Vagina (tissue), 2 donors: ENCODE measurements around the gene MARF1.

Experiments used
- CTCF ChIP-seq, 3 experiments: fragments of 450-650 bp in 2 of 3; fragments of 200-600 bp in 1 of 3; sonication (generic) in 1 of 3; IDR thresholded peaks; one replicate each; pipeline ENCODE4 v1.5.1; 2017 to 2019; ENCODE audit warnings: antibody characterized with exemption in 3 of 3, mild to moderate bottlenecking in 2 of 3, moderate library complexity in 2 of 3
- POLR2AphosphoS5 ChIP-seq, 2 donors: sonication (generic); formaldehyde crosslinking; IDR thresholded peaks; one replicate each; pipeline ENCODE4 v1.9.0; 2017; ENCODE audit warnings: antibody characterized with exemption in 2 of 2, mild to moderate bottlenecking in 2 of 2, low read depth in 1 of 2; ENCODE audit not compliant: insufficient read depth in 1 of 2

DNA sequence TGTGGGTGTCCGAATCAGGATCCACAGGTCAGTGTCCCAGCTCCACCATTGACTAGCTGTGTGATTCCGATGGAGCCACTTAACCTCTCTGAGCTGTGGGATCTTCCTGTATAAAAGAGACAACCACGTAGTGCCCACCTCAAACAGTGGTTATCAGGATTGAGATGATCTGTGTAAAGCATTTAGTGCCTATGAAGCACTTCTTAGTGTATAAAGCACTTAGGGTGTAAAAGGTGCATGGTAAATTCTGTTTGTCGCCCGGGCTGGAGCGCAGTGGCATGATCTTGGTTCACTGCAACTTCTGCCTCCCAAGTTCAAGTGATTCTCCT lies 95.2 kb downstream of the MARF1 start:
- TF ChIP-seq CTCF (IDR thresholded peaks at IDR 0.05) (no peak), POLR2AphosphoS5 (IDR thresholded peaks at IDR 0.05; ENCODE audit: insufficient read depth in 1 of 2, low read depth in 1 of 2) (no peak)
